Measurements from ENCODE around the gene SAMD15.

DNA sequence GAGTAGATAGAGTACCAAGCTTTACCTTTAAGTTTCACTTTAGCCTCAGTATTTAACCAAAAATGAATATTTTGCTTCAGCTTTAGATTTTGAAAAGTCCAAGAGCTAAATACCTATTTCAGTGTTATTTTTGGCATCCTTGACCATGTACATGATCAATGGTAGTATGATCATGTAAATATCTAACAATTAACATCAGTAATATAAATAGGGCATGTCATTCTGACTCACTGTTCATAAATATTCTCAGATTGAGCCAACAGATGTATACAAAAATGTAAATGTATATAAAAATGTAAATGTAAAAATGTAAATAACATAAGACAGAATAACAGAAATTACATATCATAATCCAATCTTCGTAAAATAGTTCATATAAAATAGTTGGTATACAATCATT, 61.4 kb downstream of the SAMD15 start:
- TF ChIP-seq, protein P1, sequence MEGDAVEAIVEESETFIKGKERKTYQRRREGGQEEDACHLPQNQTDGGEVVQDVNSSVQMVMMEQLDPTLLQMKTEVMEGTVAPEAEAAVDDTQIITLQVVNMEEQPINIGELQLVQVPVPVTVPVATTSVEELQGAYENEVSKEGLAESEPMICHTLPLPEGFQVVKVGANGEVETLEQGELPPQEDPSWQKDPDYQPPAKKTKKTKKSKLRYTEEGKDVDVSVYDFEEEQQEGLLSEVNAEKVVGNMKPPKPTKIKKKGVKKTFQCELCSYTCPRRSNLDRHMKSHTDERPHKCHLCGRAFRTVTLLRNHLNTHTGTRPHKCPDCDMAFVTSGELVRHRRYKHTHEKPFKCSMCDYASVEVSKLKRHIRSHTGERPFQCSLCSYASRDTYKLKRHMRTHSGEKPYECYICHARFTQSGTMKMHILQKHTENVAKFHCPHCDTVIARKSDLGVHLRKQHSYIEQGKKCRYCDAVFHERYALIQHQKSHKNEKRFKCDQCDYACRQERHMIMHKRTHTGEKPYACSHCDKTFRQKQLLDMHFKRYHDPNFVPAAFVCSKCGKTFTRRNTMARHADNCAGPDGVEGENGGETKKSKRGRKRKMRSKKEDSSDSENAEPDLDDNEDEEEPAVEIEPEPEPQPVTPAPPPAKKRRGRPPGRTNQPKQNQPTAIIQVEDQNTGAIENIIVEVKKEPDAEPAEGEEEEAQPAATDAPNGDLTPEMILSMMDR (IDR thresholded peaks at IDR 0.05; ENCODE audit: low read depth, low read length, missing input control) = no peak
- TF ChIP-seq YY1 (IDR thresholded peaks at IDR 0.05) = no peak
- TF ChIP-seq, protein P2, sequence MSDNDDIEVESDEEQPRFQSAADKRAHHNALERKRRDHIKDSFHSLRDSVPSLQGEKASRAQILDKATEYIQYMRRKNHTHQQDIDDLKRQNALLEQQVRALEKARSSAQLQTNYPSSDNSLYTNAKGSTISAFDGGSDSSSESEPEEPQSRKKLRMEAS (IDR thresholded peaks at IDR 0.05) = no peak
